H1 (cell line): ENCODE measurements around the gene HOXD11. TPM values are rescaled to one million over a fixed set of nuclear protein-coding genes. Genes with fewer than 3 reads are reported as not detected.

Experiments
- CTCF ChIA-PET: fragments of 300-600 bp; sonication (Branson Sonifier 250); formaldehyde crosslinking; loops from one replicate; lab custom pipeline; 2021; ENCODE audit not compliant: partially characterized antibody; lab: Charles Lee
- POLR2A ChIA-PET: fragments of 300-600 bp; sonication (Branson Sonifier 250); formaldehyde crosslinking; loops from one replicate; lab custom pipeline; 2021; ENCODE audit warnings: inconsistent platforms; ENCODE audit not compliant: partially characterized antibody; lab: Charles Lee
- DNase-seq, 2 experiments: peaks; one replicate each; pipeline versions ENCODE4 v3.0.0 to v3.0.0-alpha.2; 2010 to 2022; ENCODE audit warnings: low spot score in 2 of 2, low read depth in 1 of 2, mixed read lengths in 1 of 2
- FAIRE-seq: peaks from 2 replicates; lab custom pipeline; 2011; peaks lifted over from hg19 to GRCh38; lab: Jason Lieb, UNC
- H2AFZ ChIP-seq: 2 replicates; pipeline ENCODE4 v1.8.1; 2012; ENCODE audit warnings: low read length, inconsistent platforms
- H2AK5ac ChIP-seq: 2 replicates; pipeline ENCODE4 v1.6.1; 2013; ENCODE audit warnings: low read depth, low read length
- H2BK120ac ChIP-seq: replicated peaks from 2 replicates; pipeline ENCODE3; 2013; ENCODE audit warnings: low read depth, low read length, inconsistent platforms
- H2BK12ac ChIP-seq: 2 replicates; pipeline ENCODE4 v1.6.1; 2013; ENCODE audit warnings: low read depth, low read length
- H2BK15ac ChIP-seq: 2 replicates; pipeline ENCODE4 v1.6.1; 2013; ENCODE audit warnings: low read length
- H2BK20ac ChIP-seq: 2 replicates; pipeline ENCODE4 v1.6.1; 2013; ENCODE audit warnings: low read length
- H2BK5ac ChIP-seq: 2 replicates; pipeline ENCODE4 v1.6.1; 2013; ENCODE audit warnings: low read depth, low read length
- H3K14ac ChIP-seq: 2 replicates; pipeline ENCODE4 v1.6.1; 2013; ENCODE audit warnings: inconsistent platforms; ENCODE audit not compliant: insufficient read length
- H3K18ac ChIP-seq: 2 replicates; pipeline ENCODE4 v1.6.1; 2013; ENCODE audit warnings: low read length; ENCODE audit errors: extremely low read depth
- H3K23ac ChIP-seq: 2 replicates; pipeline ENCODE4 v1.6.1; 2013; ENCODE audit warnings: inconsistent platforms; ENCODE audit not compliant: insufficient read length
- H3K23me2 ChIP-seq: 2 replicates; pipeline ENCODE4 v1.6.1; 2013; ENCODE audit warnings: low read depth, low read length
- H3K27ac ChIP-seq: 2 replicates; pipeline ENCODE4 v1.6.1; 2011; ENCODE audit warnings: low read depth, low read length, inconsistent platforms
- H3K27me3 ChIP-seq, 4 experiments: replicated peaks in 1 of 4; 1 replicate in 1 of 4; 2 replicates in 3 of 4; pipeline versions ENCODE4 v1.6.1 to v1.8.1; 2011 to 2013; ENCODE audit warnings: low read length in 3 of 4, mild to moderate bottlenecking in 3 of 4, inconsistent platforms in 2 of 4, mixed read lengths in 2 of 4, moderate library complexity in 1 of 4; ENCODE audit not compliant: control insufficient read depth in 3 of 4, insufficient read depth in 3 of 4; ENCODE audit errors: extremely low read depth in 1 of 4
- H3K36me3 ChIP-seq, 4 experiments: 2 replicates each; pipeline versions ENCODE4 v1.6.1 to v1.8.1; 2011 to 2013; ENCODE audit warnings: mild to moderate bottlenecking in 4 of 4, low read length in 3 of 4, moderate library complexity in 2 of 4, control low read depth in 1 of 4, inconsistent platforms in 1 of 4; ENCODE audit not compliant: insufficient read depth in 4 of 4, control insufficient read depth in 2 of 4
- H3K4ac ChIP-seq: replicated peaks from 2 replicates; pipeline ENCODE3; 2013; ENCODE audit warnings: low read length, low read depth, mixed read lengths, inconsistent platforms; ENCODE audit not compliant: insufficient read length
- H3K4me1 ChIP-seq, 4 experiments: replicated peaks in 1 of 4; 1 replicate in 1 of 4; 2 replicates in 3 of 4; pipeline versions ENCODE4 v1.6.1 to v1.8.1; 2011 to 2013; ENCODE audit warnings: low read length in 3 of 4, inconsistent platforms in 2 of 4, mixed read lengths in 1 of 4; ENCODE audit not compliant: insufficient read depth in 4 of 4, control insufficient read depth in 3 of 4
- H3K4me2 ChIP-seq, 2 experiments: 2 replicates each; pipeline versions ENCODE4 v1.6.1 to v1.8.1; 2011 to 2013; ENCODE audit warnings: low read depth in 2 of 2, low read length in 2 of 2, control low read depth in 1 of 2, inconsistent platforms in 1 of 2, mild to moderate bottlenecking in 1 of 2; ENCODE audit not compliant: insufficient read depth in 1 of 2
- H3K4me3 ChIP-seq, 4 experiments: fragments of 200-600, 300-600 bp in 1 of 4; sonication (generic), shearing (Covaris generic), sonication (Bioruptor Twin) in 1 of 4; 2 replicates each; pipeline versions ENCODE4 v1.5.1 to v1.8.1; 2011 to 2016; ENCODE audit warnings: low read length in 4 of 4, low read depth in 3 of 4, control low read depth in 2 of 4, inconsistent platforms in 2 of 4, mild to moderate bottlenecking in 2 of 4, mixed read lengths in 1 of 4, moderate library complexity in 1 of 4; ENCODE audit not compliant: insufficient read depth in 2 of 4; ENCODE audit errors: extremely low read depth in 1 of 4
- H3K56ac ChIP-seq: replicated peaks from 2 replicates; pipeline ENCODE3; 2013; ENCODE audit warnings: low read depth, mild to moderate bottlenecking, mixed read lengths, low read length, inconsistent platforms; ENCODE audit not compliant: insufficient read length
- H3K79me1 ChIP-seq: 2 replicates; pipeline ENCODE4 v1.6.1; 2013; ENCODE audit warnings: low read depth, low read length, control low read depth
- H3K79me2 ChIP-seq, 2 experiments: 2 replicates each; pipeline versions ENCODE4 v1.6.1 to v1.8.1; 2012 to 2013; ENCODE audit warnings: low read length in 2 of 2, mild to moderate bottlenecking in 2 of 2, inconsistent platforms in 1 of 2; ENCODE audit not compliant: insufficient read depth in 2 of 2, control insufficient read depth in 1 of 2
- H3K9ac ChIP-seq, 4 experiments: replicated peaks in 1 of 4; 1 replicate in 1 of 4; 2 replicates in 3 of 4; pipeline versions ENCODE4 v1.6.1 to v1.8.1; 2011 to 2013; ENCODE audit warnings: low read depth in 3 of 4, low read length in 3 of 4, control low read depth in 2 of 4, mild to moderate bottlenecking in 2 of 4, moderate library complexity in 2 of 4, inconsistent platforms in 1 of 4; ENCODE audit errors: extremely low read depth in 1 of 4
- H3K9me3 ChIP-seq, 2 experiments: 2 replicates each; pipeline versions ENCODE4 v1.6.1 to v1.8.1; 2012 to 2013; ENCODE audit warnings: mild to moderate bottlenecking in 2 of 2, moderate library complexity in 2 of 2, control low read depth in 1 of 2, inconsistent platforms in 1 of 2, low read depth in 1 of 2, low read length in 1 of 2, mixed read lengths in 1 of 2; ENCODE audit not compliant: insufficient read depth in 2 of 2
- H4K20me1 ChIP-seq, 2 experiments: replicated peaks in 1 of 2; 2 replicates each; pipeline versions ENCODE3 to v1.8.1; 2011 to 2013; ENCODE audit warnings: inconsistent platforms in 2 of 2, low read length in 2 of 2, mild to moderate bottlenecking in 1 of 2; ENCODE audit not compliant: insufficient read depth in 2 of 2, control insufficient read depth in 1 of 2
- H4K5ac ChIP-seq: 2 replicates; pipeline ENCODE4 v1.6.1; 2013; ENCODE audit warnings: low read length, low read depth, mixed read lengths, inconsistent platforms; ENCODE audit not compliant: insufficient read length
- H4K8ac ChIP-seq: 2 replicates; pipeline ENCODE4 v1.8.0; 2013; ENCODE audit warnings: mild to moderate bottlenecking, moderate library complexity, low read length, inconsistent platforms; ENCODE audit not compliant: insufficient read depth; ENCODE audit errors: extremely low read depth
- H4K91ac ChIP-seq: replicated peaks from 2 replicates; pipeline ENCODE3; 2013; ENCODE audit warnings: low read length, mixed read lengths, inconsistent platforms; ENCODE audit not compliant: insufficient read length
- ASH2L ChIP-seq: fragments of 200-600, 300-600 bp; sonication (generic); IDR thresholded peaks from one replicate; pipeline ENCODE4 v1.7.1; 2017; ENCODE audit warnings: low read length
- ATF3 ChIP-seq: IDR thresholded peaks from 2 replicates; pipeline ENCODE4 v1.6.1; 2011; ENCODE audit warnings: low read depth, mild to moderate bottlenecking, low read length; ENCODE audit not compliant: insufficient read depth
- BRCA1 ChIP-seq: IDR thresholded peaks from 2 replicates; pipeline ENCODE4 v1.6.1; 2012; ENCODE audit warnings: low read depth, low read length, improper control_type of control experiment
- EGR1 ChIP-seq: IDR thresholded peaks from 2 replicates; pipeline ENCODE4 v1.6.1; 2011; ENCODE audit warnings: low read depth, low read length, borderline replicate concordance
- EZH2 ChIP-seq: fragments of 200-600 bp; sonication (generic); IDR thresholded peaks from 2 replicates; pipeline ENCODE4 v1.7.1; 2012; ENCODE audit warnings: low read depth, mild to moderate bottlenecking, moderate library complexity, low read length, inconsistent platforms; ENCODE audit not compliant: severe bottlenecking
- KDM1A ChIP-seq: fragments of 200-600, 300-600 bp; sonication (generic); IDR thresholded peaks from 2 replicates; pipeline ENCODE4 v1.7.1; 2016; ENCODE audit warnings: mild to moderate bottlenecking, low read length, borderline replicate concordance
- NANOG ChIP-seq: IDR thresholded peaks from 2 replicates; pipeline ENCODE4 v1.6.1; 2011; ENCODE audit warnings: low read length, low read depth, mild to moderate bottlenecking, inconsistent platforms; ENCODE audit not compliant: insufficient read depth, poor library complexity, severe bottlenecking
- PHF8 ChIP-seq: fragments of 200-600 bp; sonication (generic); conservative IDR thresholded peaks from 2 replicates; pipeline ENCODE4 v1.7.1; 2012; ENCODE audit warnings: low read depth, mild to moderate bottlenecking, inconsistent platforms, low read length, moderate library complexity
- SAP30 ChIP-seq: fragments of 300-600 bp; sonication (generic); IDR thresholded peaks from 2 replicates; pipeline ENCODE4 v1.7.1; 2012; ENCODE audit warnings: low read length, moderate library complexity, mild to moderate bottlenecking, inconsistent platforms; ENCODE audit not compliant: insufficient read depth, insufficient replicate concordance
- SIX5 ChIP-seq: IDR thresholded peaks from 2 replicates; pipeline ENCODE4 v1.6.1; 2011; ENCODE audit warnings: mild to moderate bottlenecking, low read depth, low read length
- TAF1 ChIP-seq: IDR thresholded peaks from 2 replicates; pipeline ENCODE4 v1.6.1; 2011; ENCODE audit warnings: mild to moderate bottlenecking, low read depth, low read length
- TBP ChIP-seq: IDR thresholded peaks from 2 replicates; pipeline ENCODE4 v1.6.1; 2011; ENCODE audit warnings: low read depth, low read length, improper control_type of control experiment
- WGBS, 2 experiments: shearing (Covaris generic) in 1 of 2; methylation state at CpG; one replicate each; pipeline versions ENCODE4 v1.1.6 to v1.1.7; 2013 to 2015; ENCODE audit warnings: low lambda C conversion rate in 2 of 2, mixed read lengths in 2 of 2, inconsistent platforms in 1 of 2, low coverage in 1 of 2, missing lambda C conversion rate in 1 of 2; ENCODE audit not compliant: insufficient replicate concordance in 2 of 2, insufficient coverage in 1 of 2, insufficient read length in 1 of 2; ENCODE audit errors: extremely low coverage in 1 of 2, missing lambda C conversion rate in 1 of 2; 5-methylcytosine and 5-hydroxymethylcytosine counted together
- polyA plus RNA-seq, 7 experiments: library from polyadenylated mRNA; depleted of rRNA in 3 of 7; stranded (reverse) in 5 of 7; unstranded in 2 of 7; fragments of >200 nt in 5 of 7; fragments of 200-250 nt in 2 of 7; gene quantifications; 1 replicate in 5 of 7; 2 replicates in 1 of 7; 4 replicates in 1 of 7; pipeline versions ENCODE4 v1.2.1 to v1.2.3, GENCODE V29; 2011 to 2013; ENCODE audit warnings: missing spikeins in 2 of 7, mixed read lengths in 2 of 7
- total RNA-seq: library from RNA; stranded (reverse); fragmentation: NEBNext Ultra II Directional; extraction: Animal tissue kit (Norgen Biotek cat#: 25700); gene quantifications from 2 replicates; pipeline ENCODE4 v1.2.1, GENCODE V29; 2021

Gene HOXD11
- total and polyA plus RNA-seq, 2 of the 8 experiments (the other 6 are each of a cell fraction or from before 2014, with no cell fraction given) = not detected

DNA sequence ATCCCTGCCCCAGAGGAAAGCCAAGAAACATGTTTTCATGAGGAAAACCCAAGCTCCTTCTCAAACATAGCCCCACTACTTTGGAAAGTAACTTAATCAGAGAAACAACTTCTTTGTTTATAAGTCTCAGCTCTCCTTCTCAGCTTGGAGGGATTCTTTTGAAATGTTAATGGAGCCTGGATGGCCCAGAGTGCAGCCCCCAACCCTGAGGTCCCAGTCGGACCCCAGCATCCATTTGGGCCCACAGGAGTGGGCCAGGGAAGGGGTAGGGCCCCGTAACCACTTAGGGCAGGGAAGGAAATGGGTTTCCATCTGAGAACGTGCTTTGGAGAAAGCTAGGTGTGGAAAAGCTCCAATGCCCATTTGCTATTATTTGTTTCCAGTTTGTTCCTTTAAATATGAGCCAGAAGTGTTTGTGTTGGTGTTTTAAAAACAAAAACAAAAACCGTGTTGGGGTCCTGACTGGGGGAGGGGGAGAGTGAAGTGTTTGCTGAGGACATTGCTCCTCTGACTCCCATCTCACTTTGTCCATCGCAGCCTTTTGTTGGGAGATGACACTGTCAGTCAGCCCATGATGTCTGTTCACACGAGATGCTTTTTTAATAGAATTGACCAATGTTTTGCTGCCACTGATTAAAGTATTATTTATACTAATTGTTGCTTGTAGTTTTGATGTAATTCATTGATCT, 48.4 kb downstream of the HOXD11 start:
- Histone ChIP-seq H3K36me3 (peaks cover 0 to 14% (median 0%) of the 10 kb centered on the region in 4 experiments; a peak in 1 of 8 replicates), H3K79me2 (no peaks in the 10 kb centered on the region), H2AFZ (no peak overlapping the region), H3K4me1 (peaks cover 0 to 12% (median 7%) of the 10 kb centered on the region in 4 experiments; a peak in 5 of 7 replicates), H3K4me3 (no peak overlapping the region), H3K4ac (no peak overlapping the region), H3K23ac (no peak overlapping the region), H3K79me1 (no peaks in the 10 kb centered on the region), H2BK15ac (no peak overlapping the region), H3K23me2 (no peaks in the 10 kb centered on the region), H3K18ac (no peak overlapping the region), H3K27me3 (peaks cover 98 to 100% (median 100%) of the 10 kb centered on the region in 4 experiments), H2BK20ac (no peak overlapping the region), H4K20me1 (peaks cover 19 to 40% of the 10 kb centered on the region in 2 experiments), H3K14ac (no peak overlapping the region), H2BK12ac (no peak overlapping the region), H3K4me2 (no peak overlapping the region; a peak in 1 of 4 replicates), H3K9me3 (no peaks in the 10 kb centered on the region), H4K91ac (no peak overlapping the region), H3K56ac (no peak overlapping the region), H2BK5ac (no peak overlapping the region), H3K27ac (no peak overlapping the region), H4K5ac (no peak overlapping the region), H2BK120ac (no peak overlapping the region), H4K8ac (no peak overlapping the region), H3K9ac (no peak overlapping the region), H2AK5ac (no peak overlapping the region)
- ChIA-PET CTCF (interaction anchor here (0.5 to 2.3 kb wide), 18 partner anchors 7 to 399 kb away, joined by 3 to 15 read pairs (median 4); partner anchors contain the start of gene HOXD9), POLR2A (interaction anchor here (1.4 to 1.9 kb wide), 3 partner anchors 25 to 67 kb away, joined by 3 to 4 read pairs (median 3); no protein-coding TSS in a partner anchor)
- DNase-seq (no peak), FAIRE-seq (no peak)
- WGBS, 2 experiments = 11% methylated on average over 6 of the region's 6 CpGs; no CpG with 5 or more reads in 1 of the 2 experiments
- TF ChIP-seq ASH2L = no peak
- TF ChIP-seq NANOG = no peak
- TF ChIP-seq ATF3 = no peak
- no peak for TF ChIP-seq TAF1
- no peak for TF ChIP-seq EZH2
- no peak for TF ChIP-seq BRCA1
- TF ChIP-seq SAP30 = no peak
- TF ChIP-seq KDM1A = 0 out of 2 replicates have a peak, but pooled peaks have one; percentile 20
- TF ChIP-seq TBP = no peak
- TF ChIP-seq SIX5 = no peak
- TF ChIP-seq EGR1 = no peak
- no peak for TF ChIP-seq PHF8
